Esophagus squamous epithelium (tissue), 5 donors: Measurements from ENCODE around the gene DENND1A. TPM values are rescaled to one million over a fixed set of nuclear protein-coding genes. Genes with fewer than 3 reads are reported as not detected.

Experiments
- DNase-seq: peaks from one replicate; lab custom pipeline; 2025; lab: John Stamatoyannopoulos, UW
- H3K27ac ChIP-seq, 4 donors: fragments of 200-600 bp; sonication (generic); one replicate each; pipeline ENCODE4 v1.5.1; 2016 to 2019; ENCODE audit warnings: mild to moderate bottlenecking in 1 of 4
- H3K27me3 ChIP-seq, 4 donors: fragments of 200-600 bp; sonication (generic); 1 replicate in 3 of 4; 2 replicates in 1 of 4; pipeline versions ENCODE4 v1.5.1 to v1.6.0; 2017 to 2021; ENCODE audit warnings: antibody characterized with exemption in 1 of 4
- H3K36me3 ChIP-seq, 3 donors: fragments of 200-600 bp; sonication (generic); one replicate each; pipeline ENCODE4 v1.5.1; 2016 to 2019
- H3K4me1 ChIP-seq, 3 donors: fragments of 200-600 bp; sonication (generic); one replicate each; pipeline ENCODE4 v1.5.1; 2017 to 2019
- H3K4me3 ChIP-seq, 4 donors: fragments of 200-600 bp; sonication (generic); 1 replicate in 3 of 4; 2 replicates in 1 of 4; pipeline ENCODE4 v1.5.1; 2016 to 2019; ENCODE audit warnings: mild to moderate bottlenecking in 2 of 4, moderate library complexity in 1 of 4
- H3K9me3 ChIP-seq, 3 donors: fragments of 200-600 bp; sonication (generic); one replicate each; pipeline ENCODE4 v1.5.1; 2016 to 2019
- POLR2A ChIP-seq, 4 donors: fragments of 450-650 bp; IDR thresholded peaks; one replicate each; pipeline ENCODE4 v1.6.1; 2017; ENCODE audit warnings: antibody characterized with exemption in 4 of 4, mild to moderate bottlenecking in 4 of 4, moderate library complexity in 3 of 4
- WGBS, 2 donors: methylation state at CpG; one replicate each; pipeline ENCODE4 v1.1.5; 2018; 5-methylcytosine and 5-hydroxymethylcytosine counted together
- intact Hi-C: fragments of 100-400 bp; cut with DNase I; formaldehyde crosslinking; loops from one replicate; pipeline ENCODE4 v1.15.0; 2022
- total RNA-seq, 4 donors: library from RNA; depleted of rRNA; stranded (reverse); fragments of >200 nt; gene quantifications; one replicate each; pipeline ENCODE4 v1.1.0, GENCODE V29; 2016
- TF ChIP-seq, protein P1 (sequence below), 6 experiments: fragments of 450-650 bp in 4 of 6; fragments of 200-600 bp in 2 of 6; sonication (generic) in 2 of 6; IDR thresholded peaks; one replicate each; pipeline ENCODE4 v1.5.1; 2016 to 2019; ENCODE audit warnings: antibody characterized with exemption in 6 of 6, mild to moderate bottlenecking in 4 of 6, moderate library complexity in 4 of 6
- donor health status: DM: yes; HTN: yes; CAD: no.

Gene DENND1A
- total RNA-seq, 4 donors from 2014 or later = 5.3 to 16.0 (median 12.9) TPM

DNA sequence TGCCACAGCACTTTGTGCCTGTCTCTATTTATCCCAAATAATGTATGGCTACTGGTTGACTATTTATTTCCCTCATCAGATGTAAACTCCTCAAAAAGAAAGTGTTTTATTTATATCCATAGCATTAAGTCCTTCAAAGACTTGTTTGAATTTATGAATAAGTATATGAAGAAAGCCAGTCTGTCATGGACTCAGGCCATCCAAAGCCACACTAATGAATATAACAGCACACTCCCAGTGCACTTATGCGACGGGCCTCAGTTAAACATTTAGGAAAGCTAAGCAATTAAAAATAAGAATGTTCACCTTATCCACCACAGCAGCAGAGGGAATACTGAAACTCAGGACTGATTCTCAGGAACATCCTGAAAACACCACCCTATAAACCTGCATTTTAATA, 77.5 kb downstream of the DENND1A start:
- Histone ChIP-seq H3K27me3 (no peaks in the 10 kb centered on the region), H3K4me1 (no peaks in the 10 kb centered on the region), H3K4me3 (no peak overlapping the region), H3K36me3 (peaks cover 0 to 4% (median 0%) of the 10 kb centered on the region in 3 donors), H3K27ac (no peak overlapping the region), H3K9me3 (peaks cover 0 to 5% (median 3%) of the 10 kb centered on the region in 3 donors)
- DNase-seq = no peak
- 73 to 89% methylated on average over 2 of the region's 2 CpGs for WGBS, 2 donors
- TF ChIP-seq POLR2A (IDR thresholded peaks at IDR 0.05) = no peak
- TF ChIP-seq, protein P1, sequence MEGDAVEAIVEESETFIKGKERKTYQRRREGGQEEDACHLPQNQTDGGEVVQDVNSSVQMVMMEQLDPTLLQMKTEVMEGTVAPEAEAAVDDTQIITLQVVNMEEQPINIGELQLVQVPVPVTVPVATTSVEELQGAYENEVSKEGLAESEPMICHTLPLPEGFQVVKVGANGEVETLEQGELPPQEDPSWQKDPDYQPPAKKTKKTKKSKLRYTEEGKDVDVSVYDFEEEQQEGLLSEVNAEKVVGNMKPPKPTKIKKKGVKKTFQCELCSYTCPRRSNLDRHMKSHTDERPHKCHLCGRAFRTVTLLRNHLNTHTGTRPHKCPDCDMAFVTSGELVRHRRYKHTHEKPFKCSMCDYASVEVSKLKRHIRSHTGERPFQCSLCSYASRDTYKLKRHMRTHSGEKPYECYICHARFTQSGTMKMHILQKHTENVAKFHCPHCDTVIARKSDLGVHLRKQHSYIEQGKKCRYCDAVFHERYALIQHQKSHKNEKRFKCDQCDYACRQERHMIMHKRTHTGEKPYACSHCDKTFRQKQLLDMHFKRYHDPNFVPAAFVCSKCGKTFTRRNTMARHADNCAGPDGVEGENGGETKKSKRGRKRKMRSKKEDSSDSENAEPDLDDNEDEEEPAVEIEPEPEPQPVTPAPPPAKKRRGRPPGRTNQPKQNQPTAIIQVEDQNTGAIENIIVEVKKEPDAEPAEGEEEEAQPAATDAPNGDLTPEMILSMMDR (IDR thresholded peaks at IDR 0.05) = no peak
- intact Hi-C loops = no loop called here

DNA sequence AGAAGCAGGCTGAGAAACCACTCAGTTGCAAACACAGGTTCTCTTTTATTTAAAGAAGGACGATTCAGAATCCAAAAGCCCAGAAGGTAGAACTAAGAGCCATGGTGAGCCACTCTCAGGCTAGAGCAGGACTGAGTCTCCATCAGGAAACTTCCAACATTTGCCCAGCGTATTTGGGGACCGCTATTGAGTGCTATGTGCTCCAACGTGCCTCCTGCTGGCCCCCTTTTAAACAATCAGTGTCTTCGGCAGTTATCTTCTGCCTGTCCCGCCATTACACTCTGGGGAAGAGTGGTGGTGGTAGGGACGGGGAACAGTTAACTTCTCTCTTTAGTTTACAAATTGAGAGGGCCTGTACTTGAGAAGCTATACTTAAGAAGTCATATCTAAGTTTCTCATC, 78.1 kb downstream of the DENND1A start:
- Histone ChIP-seq H3K4me1 (no peaks in the 10 kb centered on the region), H3K27ac (no peak overlapping the region), H3K9me3 (peaks cover 0 to 10% (median 9%) of the 10 kb centered on the region in 3 donors), H3K27me3 (no peaks in the 10 kb centered on the region), H3K4me3 (no peak overlapping the region), H3K36me3 (peaks cover 0 to 9% (median 0%) of the 10 kb centered on the region in 3 donors)
- intact Hi-C loops = no loop called here
- TF ChIP-seq, protein P1 (IDR thresholded peaks at IDR 0.05) = no peak
- no peak for TF ChIP-seq POLR2A (IDR thresholded peaks at IDR 0.05)
- no peak for DNase-seq
- 88 to 91% methylated on average over 7 of the region's 7 CpGs for WGBS, 2 donors

DNA sequence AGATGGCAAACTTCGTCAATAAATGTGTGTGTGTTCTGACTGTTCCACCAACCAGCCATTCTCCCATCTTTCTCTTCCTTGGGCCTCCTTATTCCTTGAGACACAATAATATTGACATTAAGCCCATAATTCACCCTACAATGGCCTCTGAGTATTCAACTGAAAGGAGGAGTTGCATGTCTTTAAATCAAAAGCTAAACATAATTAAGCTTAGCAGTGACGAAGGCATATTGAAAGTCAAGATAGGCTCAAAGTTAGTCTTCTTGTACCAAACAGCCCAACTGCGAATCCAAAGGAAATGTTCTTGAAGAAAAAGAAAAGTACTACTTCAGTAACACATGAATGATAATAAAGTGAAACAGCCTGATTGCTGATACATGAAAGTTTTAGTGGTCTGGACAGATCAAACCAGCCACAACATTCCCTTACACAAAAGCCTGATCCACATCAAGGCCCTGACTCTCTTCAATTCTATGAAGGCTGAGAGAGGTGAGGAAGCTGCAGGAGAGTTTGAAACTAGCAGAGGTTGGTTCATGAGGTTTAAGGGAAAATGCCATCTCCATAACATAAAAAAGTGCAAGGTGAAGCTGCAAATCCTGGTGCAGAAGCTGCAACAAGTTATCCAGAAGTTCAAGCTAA, 81.4 kb downstream of the DENND1A start:
- Histone ChIP-seq H3K27me3 (no peaks in the 10 kb centered on the region), H3K4me1 (no peaks in the 10 kb centered on the region), H3K36me3 (peaks cover 0 to 19% (median 0%) of the 10 kb centered on the region in 3 donors), H3K9me3 (peaks cover 0 to 30% (median 27%) of the 10 kb centered on the region in 3 donors), H3K27ac (no peak overlapping the region), H3K4me3 (no peak overlapping the region)
- no peak for TF ChIP-seq POLR2A (IDR thresholded peaks at IDR 0.05)
- TF ChIP-seq, protein P1 (IDR thresholded peaks at IDR 0.05) = no peak
- DNase-seq = no peak
- intact Hi-C loops = no loop called here
- WGBS, 2 donors = 95 to 96% methylated on average over 3 of the region's 3 CpGs

DNA sequence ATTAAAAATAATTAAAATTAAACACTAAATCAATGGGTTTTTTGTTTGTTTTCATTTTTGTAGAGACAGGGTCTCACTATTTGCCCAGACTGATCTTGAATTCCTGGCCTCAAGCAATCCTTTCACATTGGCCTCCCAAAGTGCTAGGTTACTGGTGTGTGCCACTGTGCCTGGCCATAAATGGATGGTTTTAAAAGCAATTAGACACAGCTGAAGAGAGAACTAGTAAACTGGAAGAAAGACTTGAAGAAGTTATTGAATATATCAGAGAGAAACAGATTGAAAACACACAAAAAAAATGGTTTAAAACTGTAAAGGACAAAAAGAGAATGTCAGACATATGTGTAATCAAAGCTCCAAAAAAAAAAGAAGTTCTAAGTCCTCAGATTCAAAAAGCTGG, 83.0 kb downstream of the DENND1A start:
- Histone ChIP-seq H3K27ac (no peak overlapping the region), H3K36me3 (peaks cover 0 to 25% (median 0%) of the 10 kb centered on the region in 3 donors), H3K27me3 (no peaks in the 10 kb centered on the region), H3K4me1 (no peaks in the 10 kb centered on the region), H3K9me3 (peaks cover 0 to 40% (median 31%) of the 10 kb centered on the region in 3 donors), H3K4me3 (no peak overlapping the region)
- intact Hi-C loops = no loop called here
- DNase-seq = no peak
- TF ChIP-seq, protein P1 (IDR thresholded peaks at IDR 0.05) = no peak
- no peak for TF ChIP-seq POLR2A (IDR thresholded peaks at IDR 0.05)

DNA sequence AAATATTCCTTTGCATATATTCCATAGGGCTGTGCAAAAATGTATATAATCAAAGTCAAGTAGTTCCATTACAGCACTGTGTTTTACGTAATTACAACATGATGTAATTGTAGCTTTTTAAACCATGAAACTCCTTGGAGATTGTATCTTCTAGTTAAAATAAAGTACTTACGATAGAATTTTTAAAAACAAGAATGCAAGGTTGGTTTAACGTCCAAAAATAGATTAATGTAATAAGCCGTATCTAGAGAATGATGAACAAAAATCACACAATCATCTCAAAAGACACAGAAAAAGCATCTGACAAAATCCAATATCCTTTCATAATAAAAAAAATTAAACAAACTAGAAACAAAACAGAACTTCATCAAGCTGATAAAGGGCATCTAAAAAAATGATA, 86.2 kb downstream of the DENND1A start:
- 96 to 97% methylated on average over 4 of the region's 4 CpGs for WGBS, 2 donors
- no peak overlapping the region for H3K27ac ChIP-seq
- intact Hi-C loops = no loop called here

More for the DNA sequence above, 86.2 kb downstream of the DENND1A start:
- H3K4me3 ChIP-seq = no peak overlapping the region
- TF ChIP-seq, protein P1 (IDR thresholded peaks at IDR 0.05) = no peak
- no peak for TF ChIP-seq POLR2A (IDR thresholded peaks at IDR 0.05)
- H3K27me3 ChIP-seq = no peaks in the 10 kb centered on the region
- peaks cover 0 to 25% (median 0%) of the 10 kb centered on the region in 3 donors for H3K36me3 ChIP-seq
- no peak for DNase-seq
- H3K4me1 ChIP-seq = no peaks in the 10 kb centered on the region
- H3K9me3 ChIP-seq = peaks cover 0 to 40% (median 31%) of the 10 kb centered on the region in 3 donors
